B cell (primary cell): ENCODE data around the gene FMNL3. TPM values are rescaled to one million over a fixed set of nuclear protein-coding genes. Genes with fewer than 3 reads are reported as not detected.

Experiments used
- ATAC-seq: fragments of 200-7000 bp; cut with Tn5 transposase; one replicate; pipeline ENCODE4 v1.10.0; 2021; ENCODE audit warnings: low read depth, mild to moderate bottlenecking, moderate number of reproducible peaks, moderate library complexity
- CTCF ChIA-PET: fragments of 350-600 bp; sonication (Branson Sonifier 250); formaldehyde crosslinking; loops from one replicate; lab custom pipeline; 2021; ENCODE audit warnings: antibody characterized with exemption, inconsistent platforms; lab: Charles Lee
- POLR2A ChIA-PET: fragments of 350-600 bp; sonication (Branson Sonifier 250); formaldehyde crosslinking; loops from one replicate; lab custom pipeline; 2021; ENCODE audit warnings: antibody characterized with exemption; lab: Charles Lee
- DNase-seq: peaks from one replicate; pipeline ENCODE4 v3.0.0; 2013
- H2AFZ ChIP-seq: 2 replicates; pipeline ENCODE4 v1.6.1; 2012; ENCODE audit warnings: mild to moderate bottlenecking, low read depth, low read length; ENCODE audit not compliant: insufficient read depth, poor library complexity, severe bottlenecking
- H3K27ac ChIP-seq, 2 donors: 1 replicate in 1 of 2; 2 replicates in 1 of 2; pipeline ENCODE4 v1.5.1; 2012 to 2013; ENCODE audit warnings: low read length in 2 of 2, mild to moderate bottlenecking in 2 of 2, moderate library complexity in 1 of 2
- H3K27me3 ChIP-seq, 4 experiments: fragments of 200-600 bp in 1 of 4; sonication (generic) in 1 of 4; replicated peaks in 1 of 4; 1 replicate in 2 of 4; 2 replicates in 2 of 4; pipeline versions ENCODE4 v1.6.1 to v1.7.0; 2013 to 2016; ENCODE audit warnings: low read length in 3 of 4, mild to moderate bottlenecking in 2 of 4, mixed read lengths in 1 of 4, moderate library complexity in 1 of 4; ENCODE audit not compliant: insufficient read depth in 4 of 4, control insufficient read depth in 3 of 4; ENCODE audit errors: control extremely low read depth in 1 of 4
- H3K36me3 ChIP-seq, 2 experiments: replicated peaks in 1 of 2; 1 replicate in 1 of 2; 2 replicates in 1 of 2; pipeline versions ENCODE4 v1.6.1 to v1.7.1; 2013; ENCODE audit warnings: low read length in 1 of 2; ENCODE audit not compliant: insufficient read depth in 2 of 2, control insufficient read depth in 1 of 2; ENCODE audit errors: control extremely low read depth in 1 of 2, extremely low read depth in 1 of 2
- H3K4me1 ChIP-seq, 2 donors: fragments of 200-600 bp in 1 of 2; sonication (generic) in 1 of 2; 1 replicate in 1 of 2; 2 replicates in 1 of 2; pipeline versions ENCODE4 v1.5.1 to v1.6.1; 2013 to 2017; ENCODE audit warnings: low read length in 2 of 2; ENCODE audit not compliant: control insufficient read depth in 2 of 2, insufficient read depth in 2 of 2
- H3K4me2 ChIP-seq: replicated peaks from 2 replicates; pipeline ENCODE3; 2012; ENCODE audit warnings: mild to moderate bottlenecking, low read depth, low read length; ENCODE audit not compliant: poor library complexity, severe bottlenecking
- H3K4me3 ChIP-seq, 5 experiments: fragments of 200-600 bp in 1 of 5; sonication (generic) in 1 of 5; 1 replicate in 3 of 5; 2 replicates in 2 of 5; pipeline versions ENCODE4 v1.5.1 to v1.7.0; 2011 to 2016; ENCODE audit warnings: low read length in 4 of 5, mild to moderate bottlenecking in 4 of 5, low read depth in 2 of 5, control low read depth in 1 of 5, moderate library complexity in 1 of 5; ENCODE audit not compliant: insufficient read depth in 1 of 5; ENCODE audit errors: control extremely low read depth in 1 of 5, extremely low read depth in 1 of 5
- H3K79me2 ChIP-seq: fragments of 200-600 bp; sonication (generic); one replicate; pipeline ENCODE4 v1.6.0; 2016; ENCODE audit warnings: low read length; ENCODE audit not compliant: control insufficient read depth, insufficient read depth
- H3K9ac ChIP-seq: fragments of 200-600 bp; sonication (generic); 2 replicates; pipeline ENCODE4 v1.6.1; 2017; ENCODE audit warnings: mild to moderate bottlenecking, low read length, moderate library complexity
- H3K9me3 ChIP-seq, 3 donors: one replicate each; pipeline versions ENCODE4 v1.6.1 to v1.7.1; 2013; ENCODE audit warnings: low read length in 2 of 3; ENCODE audit not compliant: control insufficient read depth in 2 of 3, insufficient read depth in 1 of 3; ENCODE audit errors: control extremely low read depth in 1 of 3
- H4K20me1 ChIP-seq: 2 replicates; pipeline ENCODE4 v1.6.0; 2012; ENCODE audit warnings: mild to moderate bottlenecking, low read length; ENCODE audit not compliant: insufficient read depth, control insufficient read depth, poor library complexity, severe bottlenecking
- H3K27ac Mint-ChIP-seq: one replicate; pipeline ENCODE4 v1.8.0; 2021; ENCODE audit warnings: mixed read lengths
- H3K27me3 Mint-ChIP-seq: one replicate; pipeline ENCODE4 v1.8.0; 2021; ENCODE audit warnings: mixed read lengths
- H3K4me1 Mint-ChIP-seq: one replicate; pipeline ENCODE4 v1.8.0; 2021; ENCODE audit warnings: mixed read lengths
- H3K4me3 Mint-ChIP-seq: one replicate; pipeline ENCODE4 v1.8.0; 2021; ENCODE audit warnings: mixed read lengths
- H3K9me3 Mint-ChIP-seq: one replicate; pipeline ENCODE4 v1.8.0; 2022; ENCODE audit warnings: mixed read lengths; ENCODE audit not compliant: insufficient read depth
- CTCF ChIP-seq: fragments of 200-600 bp; IDR thresholded peaks from one replicate; pipeline ENCODE4 v1.8.0; 2022; ENCODE audit warnings: antibody characterized with exemption, mild to moderate bottlenecking
- EZH2 ChIP-seq: IDR thresholded peaks from 2 replicates; pipeline ENCODE4 v1.6.1; 2012; ENCODE audit warnings: borderline replicate concordance, low read depth, mild to moderate bottlenecking, moderate library complexity, low read length; ENCODE audit not compliant: insufficient read depth, poor library complexity, severe bottlenecking
- WGBS: methylation state at CpG from one replicate; pipeline ENCODE4 v1.1.5; 2013; ENCODE audit warnings: missing lambda C conversion rate; ENCODE audit not compliant: insufficient coverage; 5-methylcytosine and 5-hydroxymethylcytosine counted together
- intact Hi-C: fragments of 100-400 bp; cut with micrococcal nuclease; formaldehyde crosslinking; loops from one replicate; pipeline ENCODE4 v1.10.0; 2022
- polyA plus RNA-seq: library from polyadenylated mRNA; depleted of rRNA; stranded (reverse); fragments of >200 nt; gene quantifications from 2 replicates; pipeline ENCODE4 v1.2.3, GENCODE V29; 2012
- total RNA-seq, 2 donors: library from RNA; stranded (reverse); fragments of 120-200 nt in 1 of 2; gene quantifications; 1 replicate in 1 of 2; 2 replicates in 1 of 2; pipeline versions ENCODE4 v1.2.3 to v1.2.4, GENCODE V29; 2013 to 2022

The FMNL3 gene
- total and polyA plus RNA-seq, 2 donors (not counting 1 experiment from before 2014, with no cell fraction given): 19.3 to 69.9 TPM

- peaks cover 0 to 12% of the 10 kb centered on the region in 2 experiments for H3K36me3 ChIP-seq
- peaks cover 57% of the 10 kb centered on the region for H4K20me1 ChIP-seq
- under 1% methylated on average over 30 of the region's 35 CpGs for WGBS
- H3K4me3 ChIP-seq: peak overlapping the region; percentile 66 to 97 (median 87)
- H3K27me3 ChIP-seq: no peaks in the 10 kb centered on the region
- peak overlapping the region; percentile 11 for H2AFZ ChIP-seq
- peak overlapping the region; percentile 95 for H3K27ac Mint-ChIP-seq
- peak; percentile 32 for ATAC-seq
- peaks cover 50% of the 10 kb centered on the region for H3K4me1 Mint-ChIP-seq
- intact Hi-C loops: loop anchor here (1.0 to 10.0 kb wide), 12 partner anchors 12 to 1637 kb away; partner anchors contain the start of genes BCDIN3D, DDN, FMNL3 and MCRS1
- DNase-seq: peak; percentile 91
- H3K79me2 ChIP-seq: peaks cover 57% of the 10 kb centered on the region
- H3K9me3 Mint-ChIP-seq: no peaks in the 10 kb centered on the region
- peak overlapping the region; percentile 91 for H3K4me2 ChIP-seq
- H3K9me3 ChIP-seq: no peaks in the 10 kb centered on the region
- H3K4me3 Mint-ChIP-seq: peak overlapping the region; percentile 91
- TF ChIP-seq EZH2 (no peak), CTCF (no peak)
- ChIA-PET POLR2A (interaction anchor here (0.6 to 2.0 kb wide), 24 partner anchors 11 to 1588 kb away, joined by 3 to 11 read pairs (median 6); partner anchors contain the start of genes BCDIN3D, NCKAP5L, PRPF40B and SMARCD1), CTCF (interaction anchor here (0.6 to 2.5 kb wide), 41 partner anchors 10 to 713 kb away, joined by 3 to 58 read pairs (median 4); partner anchors contain the start of genes BCDIN3D, FMNL3, NCKAP5L and PRPF40B)
- peak overlapping the region; percentile 99 for H3K9ac ChIP-seq
- peak overlapping the region; percentile 97 to 99 for H3K27ac ChIP-seq
- H3K27me3 Mint-ChIP-seq: no peaks in the 10 kb centered on the region
- peaks cover 30 to 34% of the 10 kb centered on the region in 2 donors for H3K4me1 ChIP-seq
Measured at GRCh38 chr12:49741882-49742620, 34.8 kb upstream of the FMNL3 start.
